Measurements from ENCODE around the gene SLC37A1.

DNA sequence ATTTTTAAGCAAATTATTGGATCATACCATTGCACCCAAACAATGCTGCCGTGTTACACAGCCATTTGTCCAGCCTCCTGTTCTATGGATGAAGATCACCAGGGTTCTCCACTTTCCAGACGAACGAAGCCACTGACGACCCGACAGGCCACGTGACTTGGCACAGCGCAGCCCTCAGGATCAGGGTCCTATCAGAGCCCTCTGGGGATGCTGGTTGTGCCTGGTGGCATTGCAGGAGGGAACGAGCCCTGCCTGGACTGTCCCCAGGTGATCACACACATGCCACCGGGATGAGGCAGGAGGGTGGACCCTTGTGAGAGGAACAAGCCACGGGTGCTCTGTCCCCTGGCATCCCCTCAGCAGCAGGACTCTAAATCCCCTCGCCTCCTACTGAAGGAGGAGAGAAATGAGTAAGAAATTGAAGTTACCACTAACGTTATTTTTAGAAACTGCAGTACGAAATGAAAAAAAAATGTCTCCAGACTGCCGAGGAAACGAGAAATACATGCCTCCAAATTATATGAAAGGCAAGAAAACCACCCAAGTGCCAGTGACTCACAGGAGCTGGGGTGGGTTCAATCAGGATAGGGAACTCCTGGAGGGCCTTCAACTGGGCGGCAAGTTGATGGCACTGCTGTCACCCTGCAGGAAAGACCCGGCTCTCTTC is 81.1 kb downstream of the SLC37A1 start:
- TF ChIP-seq, protein P1, sequence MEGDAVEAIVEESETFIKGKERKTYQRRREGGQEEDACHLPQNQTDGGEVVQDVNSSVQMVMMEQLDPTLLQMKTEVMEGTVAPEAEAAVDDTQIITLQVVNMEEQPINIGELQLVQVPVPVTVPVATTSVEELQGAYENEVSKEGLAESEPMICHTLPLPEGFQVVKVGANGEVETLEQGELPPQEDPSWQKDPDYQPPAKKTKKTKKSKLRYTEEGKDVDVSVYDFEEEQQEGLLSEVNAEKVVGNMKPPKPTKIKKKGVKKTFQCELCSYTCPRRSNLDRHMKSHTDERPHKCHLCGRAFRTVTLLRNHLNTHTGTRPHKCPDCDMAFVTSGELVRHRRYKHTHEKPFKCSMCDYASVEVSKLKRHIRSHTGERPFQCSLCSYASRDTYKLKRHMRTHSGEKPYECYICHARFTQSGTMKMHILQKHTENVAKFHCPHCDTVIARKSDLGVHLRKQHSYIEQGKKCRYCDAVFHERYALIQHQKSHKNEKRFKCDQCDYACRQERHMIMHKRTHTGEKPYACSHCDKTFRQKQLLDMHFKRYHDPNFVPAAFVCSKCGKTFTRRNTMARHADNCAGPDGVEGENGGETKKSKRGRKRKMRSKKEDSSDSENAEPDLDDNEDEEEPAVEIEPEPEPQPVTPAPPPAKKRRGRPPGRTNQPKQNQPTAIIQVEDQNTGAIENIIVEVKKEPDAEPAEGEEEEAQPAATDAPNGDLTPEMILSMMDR (conservative IDR thresholded peaks at IDR 0.05; ENCODE audit: low read depth, low read length) = no peak
- no peak for TF ChIP-seq EZH2 (IDR thresholded peaks at IDR 0.05; ENCODE audit: borderline replicate concordance, low read depth, low read length, poor library complexity, severe bottlenecking)

All from A673 (cell line).